ENCODE results near the gene GATB.

The GATB gene

GRCh38 chr4:151628001-151628608 is 132.7 kb downstream of the GATB start:
- no peak overlapping the region for H3K27ac ChIP-seq
- no peak for TF ChIP-seq ZFX (IDR thresholded peaks at IDR 0.05)
- TF ChIP-seq CTCF (conservative IDR thresholded peaks at IDR 0.05), result no peak

- TF ChIP-seq ZFX (IDR thresholded peaks at IDR 0.05), result no peak
- no peak for TF ChIP-seq CTCF (conservative IDR thresholded peaks at IDR 0.05)
- no peak overlapping the region for H3K27ac ChIP-seq
These were observed 133.3 kb downstream of the GATB start for GRCh38 chr4:151627491-151627890.

DNA sequence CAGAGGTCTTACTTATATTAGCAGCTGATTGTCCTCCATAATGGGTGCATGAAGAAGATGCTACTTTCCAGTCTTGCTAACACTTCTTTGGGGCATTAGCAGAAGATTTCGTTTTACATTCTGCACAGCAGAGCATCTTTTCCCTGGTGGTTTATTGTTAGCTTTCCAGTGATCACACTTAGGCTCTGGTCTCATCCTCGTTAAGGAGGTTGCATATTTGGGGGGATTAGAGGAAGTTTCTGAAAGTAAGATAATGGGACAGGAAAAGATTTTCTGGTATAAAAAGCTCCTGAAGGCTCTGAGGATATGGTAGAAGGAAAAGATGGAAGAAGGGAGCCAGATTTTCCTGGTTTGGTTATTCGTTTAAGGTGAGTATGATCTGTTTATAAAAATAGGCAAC is 134.1 kb downstream of the GATB start:
- no peak overlapping the region for H3K27ac ChIP-seq
- TF ChIP-seq ZFX (IDR thresholded peaks at IDR 0.05), result no peak
- no peak for TF ChIP-seq CTCF (conservative IDR thresholded peaks at IDR 0.05)

DNA sequence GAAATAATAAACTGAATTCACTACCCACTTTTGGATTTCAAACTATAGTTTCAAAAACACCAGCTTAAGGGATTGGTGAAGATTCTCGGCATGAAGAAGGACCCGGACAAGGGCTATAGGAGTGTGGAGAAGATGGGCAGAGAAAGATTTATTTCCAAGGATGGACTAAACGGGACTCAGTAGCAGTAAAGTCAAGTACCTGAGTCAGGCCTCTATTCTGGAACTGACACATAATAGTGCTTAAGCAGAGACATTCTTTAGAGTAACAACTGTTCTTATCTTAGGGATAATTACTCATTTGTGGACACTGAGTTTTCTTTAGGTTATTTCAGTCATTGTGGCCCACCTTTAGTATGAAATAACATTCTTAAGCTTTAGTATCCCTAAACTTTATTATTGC is 134.6 kb downstream of the GATB start:
- TF ChIP-seq CTCF (conservative IDR thresholded peaks at IDR 0.05) (no peak), ZFX (IDR thresholded peaks at IDR 0.05) (no peak)
- H3K27ac ChIP-seq, result no peak overlapping the region

GRCh38 chr4:151624626-151625565 is 135.9 kb downstream of the GATB start:
- TF ChIP-seq CTCF (conservative IDR thresholded peaks at IDR 0.05) (no peak), ZFX (IDR thresholded peaks at IDR 0.05) (no peak)
- no peak overlapping the region for H3K27ac ChIP-seq

All from C4-2B (cell line).